HUES6 (cell line): ENCODE data around the gene EIF2S2.

Source experiments
- H3K27ac ChIP-seq: 2 replicates; pipeline ENCODE4 v1.7.0; 2013; ENCODE audit warnings: low read depth, mild to moderate bottlenecking, low read length, inconsistent platforms
- H3K27me3 ChIP-seq: 2 replicates; pipeline ENCODE4 v1.6.1; 2013; ENCODE audit warnings: low read length; ENCODE audit not compliant: control insufficient read depth, insufficient read depth
- H3K36me3 ChIP-seq: 2 replicates; pipeline ENCODE4 v1.6.1; 2013; ENCODE audit warnings: low read length; ENCODE audit not compliant: control insufficient read depth, insufficient read depth
- H3K4me1 ChIP-seq: 2 replicates; pipeline ENCODE4 v1.6.1; 2013; ENCODE audit warnings: low read length; ENCODE audit not compliant: control insufficient read depth, insufficient read depth
- H3K4me3 ChIP-seq: 2 replicates; pipeline ENCODE4 v1.5.1; 2013; ENCODE audit warnings: low read depth, low read length
- H3K9ac ChIP-seq: one replicate; pipeline ENCODE4 v1.6.1; 2013; ENCODE audit warnings: mild to moderate bottlenecking, low read length
- H3K9me3 ChIP-seq: 2 replicates; pipeline ENCODE4 v1.6.1; 2013; ENCODE audit warnings: low read depth, low read length; ENCODE audit not compliant: control insufficient read depth, insufficient read depth

EIF2S2 gene

DNA sequence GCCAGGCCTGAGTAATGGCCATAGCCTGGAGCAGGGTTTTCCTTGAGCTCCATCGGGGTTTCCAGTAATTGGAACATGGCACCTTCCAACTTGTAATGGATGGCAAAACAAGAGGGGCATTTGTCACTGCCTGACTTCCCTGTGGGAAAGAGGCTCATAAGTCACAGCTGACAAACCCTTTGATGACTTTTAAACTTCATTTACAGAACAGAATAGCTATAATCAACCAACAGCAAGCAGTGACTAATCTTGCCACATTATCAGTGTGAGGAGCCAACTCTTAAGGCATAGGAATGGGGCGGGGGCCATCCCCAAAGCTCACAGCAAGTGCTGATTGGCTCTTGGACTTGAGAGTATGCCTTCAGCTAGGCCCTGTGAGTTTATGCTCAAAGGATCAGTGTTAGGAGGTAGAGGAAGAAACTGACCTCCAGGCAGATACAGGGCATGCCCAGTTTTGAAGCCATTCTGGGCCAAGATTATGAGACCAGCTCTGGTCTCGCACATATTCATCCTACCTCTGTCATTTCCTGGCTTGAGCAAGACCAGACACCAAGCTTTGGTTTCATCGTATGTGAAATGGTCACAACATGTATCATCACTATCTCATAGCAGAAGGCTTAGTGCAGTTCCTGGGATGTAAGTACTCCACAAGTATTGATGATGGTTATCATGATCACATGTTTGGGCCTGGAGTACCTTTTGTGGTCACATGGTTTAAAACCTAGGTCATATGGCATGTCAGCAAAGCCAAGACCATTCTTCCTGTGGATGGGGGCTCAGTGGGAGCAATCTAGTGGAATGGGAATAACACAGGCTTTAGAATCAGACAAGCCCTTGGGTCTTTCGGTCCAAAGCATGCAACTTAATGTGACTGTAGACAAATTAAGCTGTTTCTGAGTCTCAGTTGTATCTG, 49.2 kb downstream of the EIF2S2 start:
- no peak overlapping the region for H3K27ac ChIP-seq
- peaks cover 16% of the 10 kb centered on the region for H3K4me1 ChIP-seq
- H3K9me3 ChIP-seq: no peaks in the 10 kb centered on the region
- H3K36me3 ChIP-seq: no peaks in the 10 kb centered on the region
- no peaks in the 10 kb centered on the region for H3K27me3 ChIP-seq
- no peak overlapping the region for H3K4me3 ChIP-seq
- H3K9ac ChIP-seq: no peak overlapping the region

DNA sequence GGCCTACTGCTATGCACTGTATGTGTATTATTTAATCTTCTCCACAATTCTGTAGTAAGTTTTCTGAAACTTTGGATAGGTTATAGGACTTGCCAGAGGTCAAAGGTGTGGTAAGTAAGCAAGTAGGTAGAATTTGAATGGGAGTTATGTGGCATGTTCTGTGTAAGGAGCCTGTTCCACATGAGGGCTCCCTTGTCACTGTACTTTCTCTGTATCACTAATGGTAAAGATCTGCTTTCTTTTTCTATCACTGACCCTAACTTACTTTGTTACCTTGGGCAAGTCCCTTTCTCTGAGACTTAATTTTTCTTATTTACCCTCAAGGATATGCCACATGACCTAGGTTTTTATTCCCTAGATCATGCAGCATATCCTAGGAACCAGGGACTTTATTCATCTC, 50.3 kb downstream of the EIF2S2 start:
- Histone ChIP-seq H3K9ac (no peak overlapping the region), H3K4me3 (no peak overlapping the region), H3K9me3 (no peaks in the 10 kb centered on the region), H3K4me1 (peaks cover 7% of the 10 kb centered on the region), H3K27me3 (no peaks in the 10 kb centered on the region), H3K27ac (no peak overlapping the region), H3K36me3 (no peaks in the 10 kb centered on the region)

DNA sequence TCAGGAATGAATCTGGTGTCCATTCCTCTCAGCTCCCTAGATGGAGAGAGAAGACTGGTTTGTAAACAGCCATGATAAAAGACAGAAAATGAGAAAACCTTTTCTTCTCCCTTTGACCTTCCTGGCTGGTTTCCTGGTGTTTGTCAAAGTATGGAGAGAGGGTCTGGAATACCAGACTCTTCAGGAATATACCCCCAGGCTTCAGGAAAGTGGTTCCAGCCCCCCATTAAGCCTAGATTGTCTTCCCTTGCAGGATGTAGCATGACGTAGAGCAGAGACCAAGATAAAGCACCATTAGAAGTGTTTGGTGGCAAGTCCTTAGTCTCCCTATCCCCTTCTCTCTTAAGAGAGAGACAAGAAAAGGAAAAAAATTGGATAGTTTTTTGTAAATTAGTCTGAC, 51.1 kb downstream of the EIF2S2 start:
- Histone ChIP-seq H3K4me3 (no peak overlapping the region), H3K9ac (no peak overlapping the region), H3K36me3 (no peaks in the 10 kb centered on the region), H3K4me1 (peaks cover 5% of the 10 kb centered on the region; the same call in 1 of the 2 replicates), H3K9me3 (no peaks in the 10 kb centered on the region), H3K27me3 (no peaks in the 10 kb centered on the region), H3K27ac (no peak overlapping the region)

DNA sequence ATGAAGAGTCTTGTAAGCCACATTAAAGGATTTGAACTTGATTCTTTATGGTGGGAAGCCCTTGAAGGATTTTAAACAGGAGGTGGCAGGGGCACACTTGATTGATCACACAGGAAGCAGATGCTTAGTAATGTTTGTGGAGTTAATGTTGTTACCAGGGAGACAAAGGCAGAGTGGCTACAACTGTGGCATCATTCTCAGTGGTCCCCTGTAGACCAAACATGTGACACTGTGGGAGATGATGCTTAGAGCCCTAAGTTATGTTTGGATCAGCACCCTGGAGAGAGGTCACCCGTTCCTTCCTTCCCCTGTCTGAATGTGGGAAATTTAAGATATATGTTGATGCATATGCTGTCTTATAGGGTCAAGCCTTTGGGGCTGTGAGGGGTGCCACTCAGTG, 53.2 kb downstream of the EIF2S2 start:
- no peaks in the 10 kb centered on the region for H3K36me3 ChIP-seq

DNA sequence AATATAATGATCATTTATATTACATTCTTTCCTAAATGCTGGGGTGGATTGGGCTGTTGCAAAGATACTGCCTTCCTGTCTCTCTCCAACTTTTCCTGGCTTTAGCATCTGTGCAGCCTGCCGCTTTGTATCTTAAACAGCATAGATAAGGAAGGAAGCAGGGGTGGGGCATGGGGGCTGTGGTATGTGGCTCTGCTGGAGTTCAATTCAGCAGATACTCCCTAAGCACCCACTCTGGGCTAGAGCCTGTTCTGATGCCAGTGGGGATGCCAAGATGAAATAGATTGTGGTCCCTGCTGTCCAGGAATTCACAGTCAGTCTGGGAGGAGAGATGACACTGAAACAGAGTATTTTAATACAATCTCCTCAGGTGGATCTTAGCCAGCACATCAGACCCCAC, 56.8 kb downstream of the EIF2S2 start:
- H3K27ac ChIP-seq: no peak overlapping the region
- no peak overlapping the region for H3K9ac ChIP-seq
- H3K36me3 ChIP-seq: no peaks in the 10 kb centered on the region
- H3K4me3 ChIP-seq: no peak overlapping the region
- no peaks in the 10 kb centered on the region for H3K9me3 ChIP-seq
- peaks cover 2% of the 10 kb centered on the region; the same call in 1 of the 2 replicates for H3K4me1 ChIP-seq
- H3K27me3 ChIP-seq: no peaks in the 10 kb centered on the region

More for the DNA sequence above, 53.2 kb downstream of the EIF2S2 start:
- H3K9me3 ChIP-seq: no peaks in the 10 kb centered on the region
- no peaks in the 10 kb centered on the region for H3K4me1 ChIP-seq
- no peaks in the 10 kb centered on the region for H3K27me3 ChIP-seq
- H3K27ac ChIP-seq: no peak overlapping the region
- H3K9ac ChIP-seq: no peak overlapping the region
- H3K4me3 ChIP-seq: no peak overlapping the region

DNA sequence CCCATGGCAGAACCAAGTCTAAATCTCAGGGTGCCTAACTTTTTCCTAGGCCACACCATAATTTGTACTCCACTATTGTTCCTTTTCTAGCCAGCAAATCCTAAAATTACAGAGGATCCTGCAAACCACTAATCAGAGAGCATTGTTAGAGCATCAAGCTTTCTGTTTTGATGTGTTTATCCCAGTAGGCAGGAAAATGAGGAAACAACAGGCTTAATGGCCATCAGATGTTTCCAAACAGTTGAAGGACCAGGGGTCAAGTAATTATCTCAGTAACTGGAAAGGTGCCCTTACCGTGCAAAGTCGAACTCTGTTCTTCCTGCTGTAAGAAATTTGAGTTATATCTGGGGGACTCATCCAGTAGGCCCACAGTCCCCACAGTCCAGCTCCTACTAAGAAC, 59.6 kb downstream of the EIF2S2 start:
- H3K27me3 ChIP-seq: no peaks in the 10 kb centered on the region

DNA sequence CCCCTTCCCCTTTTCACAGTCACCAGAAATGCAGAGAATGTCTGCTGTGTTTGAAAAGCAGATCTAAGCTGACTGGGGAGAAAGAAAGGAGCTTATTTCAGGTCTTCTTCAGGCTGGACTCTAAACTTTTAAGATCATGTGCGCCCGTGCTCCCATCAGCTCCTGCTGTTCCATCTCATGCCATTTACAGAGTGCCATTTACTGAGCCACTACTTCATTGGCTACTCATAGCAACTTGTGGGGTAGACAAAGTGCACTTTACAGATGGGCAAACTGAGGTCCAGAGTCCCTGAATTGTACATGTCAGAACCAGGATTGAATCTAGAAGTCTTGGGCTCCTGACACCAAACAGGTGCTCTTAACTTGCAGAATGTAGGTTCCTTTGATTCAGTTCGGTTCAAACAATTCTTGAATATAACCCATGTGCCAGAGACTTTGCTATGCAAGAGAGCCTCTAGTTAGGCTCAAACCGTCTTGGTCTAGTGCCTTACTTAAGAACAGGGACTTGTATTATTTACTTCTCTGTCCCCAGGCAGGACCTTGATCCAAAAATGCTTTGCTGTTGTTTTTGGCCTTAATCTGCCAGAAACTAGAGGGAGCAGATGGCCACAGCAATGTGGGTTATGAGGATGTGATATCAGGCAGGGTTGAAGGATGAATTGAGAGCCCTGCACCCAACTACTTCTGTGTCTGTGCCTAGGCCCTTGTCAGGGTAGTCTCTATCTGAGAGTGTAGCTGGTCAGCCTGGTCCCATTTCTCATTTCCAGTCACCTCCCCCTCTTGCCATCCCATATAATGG, 61.9 kb downstream of the EIF2S2 start:
- H3K9me3 ChIP-seq: no peaks in the 10 kb centered on the region
- peaks cover 34% of the 10 kb centered on the region for H3K4me1 ChIP-seq
- H3K36me3 ChIP-seq: no peaks in the 10 kb centered on the region
- H3K4me3 ChIP-seq: no peak overlapping the region
- H3K27ac ChIP-seq: no peak overlapping the region
- no peaks in the 10 kb centered on the region for H3K27me3 ChIP-seq
- H3K9ac ChIP-seq: no peak overlapping the region

More for the DNA sequence above, 59.6 kb downstream of the EIF2S2 start:
- H3K9ac ChIP-seq: no peak overlapping the region
- H3K36me3 ChIP-seq: no peaks in the 10 kb centered on the region
- H3K4me1 ChIP-seq: peaks cover 15% of the 10 kb centered on the region; the same call in 1 of the 2 replicates
- H3K9me3 ChIP-seq: no peaks in the 10 kb centered on the region
- H3K27ac ChIP-seq: no peak overlapping the region
- H3K4me3 ChIP-seq: no peak overlapping the region

DNA sequence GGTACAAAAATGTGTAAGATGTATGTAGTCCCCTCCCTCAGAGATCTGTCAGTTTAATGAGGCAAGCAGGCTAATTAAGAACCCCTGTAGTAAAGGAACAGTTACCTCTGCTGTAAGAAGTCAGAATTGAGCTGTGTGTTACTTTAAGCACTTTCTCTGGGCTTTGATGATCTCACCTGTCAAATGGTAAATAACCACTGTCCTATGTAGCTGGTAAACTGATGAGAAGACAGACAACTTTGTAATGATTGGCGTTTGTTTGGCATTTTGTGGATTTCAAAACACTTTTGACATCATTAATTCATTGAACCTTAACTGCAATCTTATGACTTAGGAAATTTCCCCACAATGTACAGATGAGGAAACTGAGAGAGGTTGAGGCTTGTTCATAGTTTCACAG, 62.7 kb downstream of the EIF2S2 start:
- Histone ChIP-seq H3K27ac (no peak overlapping the region), H3K36me3 (no peaks in the 10 kb centered on the region), H3K4me3 (no peak overlapping the region), H3K27me3 (no peaks in the 10 kb centered on the region), H3K4me1 (peaks cover 36% of the 10 kb centered on the region), H3K9ac (no peak overlapping the region), H3K9me3 (no peaks in the 10 kb centered on the region)

DNA sequence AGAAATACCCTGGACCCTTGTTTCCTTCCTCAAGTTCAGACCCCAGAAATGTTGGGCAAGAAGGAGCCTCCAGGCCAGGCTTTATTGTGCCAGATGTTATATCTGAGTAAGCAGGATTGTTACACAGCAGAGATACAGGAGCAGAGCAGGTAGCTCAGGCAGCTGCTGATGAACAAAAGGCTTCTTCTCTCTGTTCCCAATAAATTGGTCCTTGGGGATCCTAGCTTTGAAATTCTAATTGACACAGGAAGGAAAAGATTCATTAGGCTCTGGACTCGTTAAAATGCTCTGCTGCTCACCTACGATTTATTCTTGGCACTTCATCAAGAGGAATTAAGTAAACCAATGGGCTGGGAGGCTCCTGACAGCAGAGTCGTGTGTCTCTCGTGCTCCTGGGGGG, 64.1 kb downstream of the EIF2S2 start:
- Histone ChIP-seq H3K9me3 (no peaks in the 10 kb centered on the region), H3K27me3 (no peaks in the 10 kb centered on the region), H3K4me3 (no peak overlapping the region), H3K4me1 (peaks cover 36% of the 10 kb centered on the region), H3K9ac (no peak overlapping the region), H3K36me3 (no peaks in the 10 kb centered on the region), H3K27ac (no peak overlapping the region)

DNA sequence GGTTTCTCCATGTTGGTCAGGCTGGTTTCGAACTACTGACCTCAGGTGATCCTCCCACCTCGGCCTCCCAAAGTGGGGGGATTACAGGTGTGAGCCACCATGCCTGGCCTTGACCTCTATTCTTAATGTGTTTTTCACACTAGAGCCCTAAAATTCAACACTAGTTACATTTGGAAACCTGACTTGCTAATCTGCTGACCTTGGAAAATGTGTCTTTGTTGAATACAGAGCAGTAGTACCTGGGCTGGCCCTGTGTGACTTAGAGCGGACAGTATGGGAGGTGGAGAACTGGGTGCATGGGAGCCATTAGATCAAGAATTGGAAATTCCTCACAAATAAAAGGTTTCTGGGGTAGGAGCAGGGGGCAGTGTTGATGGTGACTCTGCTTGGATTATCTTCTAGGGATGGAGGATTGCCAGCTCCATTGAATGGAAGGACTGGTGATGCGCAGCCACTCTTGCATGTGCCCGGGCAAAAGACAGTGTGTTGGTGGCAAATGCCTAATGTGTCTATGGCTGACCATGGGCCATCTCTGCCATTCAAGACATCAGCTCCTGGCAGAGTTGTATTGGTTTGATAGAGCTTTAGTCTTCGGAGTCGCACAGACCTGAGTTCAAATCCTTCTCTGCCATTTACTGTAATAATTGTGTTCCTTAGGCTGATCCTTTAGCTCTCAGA, 64.9 kb downstream of the EIF2S2 start:
- no peak overlapping the region for H3K27ac ChIP-seq
- H3K9ac ChIP-seq: no peak overlapping the region
- peaks cover 36% of the 10 kb centered on the region for H3K4me1 ChIP-seq
- no peaks in the 10 kb centered on the region for H3K36me3 ChIP-seq
- H3K4me3 ChIP-seq: no peak overlapping the region
- H3K9me3 ChIP-seq: no peaks in the 10 kb centered on the region
- H3K27me3 ChIP-seq: no peaks in the 10 kb centered on the region
